Stimulated activated CD4-positive, alpha-beta T cell treated with anti-CD3 and anti-CD28 coated beads, Interleukin-1b, Interleukin-23, amount 100 ng/mL, for 24 hours (primary cell): ENCODE measurements around the gene C8A.

Experiments
- DNase-seq, 4 experiments: peaks; one replicate each; pipeline ENCODE4 v3.0.0-alpha.2; 2020; ENCODE audit warnings: low read depth in 4 of 4, low spot score in 1 of 4

The C8A gene

DNA sequence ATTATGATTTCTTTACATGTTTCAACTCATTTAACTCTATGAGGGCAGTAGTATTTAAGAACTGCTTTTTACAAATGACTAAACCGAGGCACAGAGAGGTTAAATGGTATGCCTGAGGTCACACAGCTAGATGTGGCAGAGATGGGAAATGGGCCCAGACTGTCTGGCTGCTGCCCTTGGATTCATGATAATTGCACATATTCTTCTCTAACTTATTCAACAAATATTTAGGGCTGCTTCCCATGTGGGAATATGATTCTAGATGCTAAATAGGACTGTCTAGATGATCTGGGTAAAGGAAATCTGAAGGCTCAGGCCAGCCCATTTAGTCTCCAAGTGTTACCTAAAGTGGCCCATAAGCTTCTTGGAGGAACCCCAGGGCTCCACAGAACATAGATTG lies 26.2 kb downstream of the C8A start:
- DNase-seq: no peak

DNA sequence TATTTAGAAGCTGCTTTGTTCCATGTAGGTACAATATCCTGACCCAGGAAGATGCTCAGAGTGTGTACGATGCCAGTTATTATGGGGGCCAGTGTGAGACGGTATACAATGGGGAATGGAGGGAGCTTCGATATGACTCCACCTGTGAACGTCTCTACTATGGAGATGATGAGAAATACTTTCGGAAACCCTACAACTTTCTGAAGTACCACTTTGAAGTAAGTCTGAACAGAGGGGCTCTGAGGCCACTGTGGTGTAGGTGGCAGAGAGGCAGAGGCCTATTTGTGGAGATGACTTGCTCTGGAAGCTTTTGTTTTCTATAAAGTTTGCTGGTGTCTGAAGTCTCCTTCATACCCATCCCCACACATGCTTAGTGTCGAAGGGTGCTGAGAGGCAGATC lies 26.8 kb downstream of the C8A start:
- no peak for DNase-seq

DNA sequence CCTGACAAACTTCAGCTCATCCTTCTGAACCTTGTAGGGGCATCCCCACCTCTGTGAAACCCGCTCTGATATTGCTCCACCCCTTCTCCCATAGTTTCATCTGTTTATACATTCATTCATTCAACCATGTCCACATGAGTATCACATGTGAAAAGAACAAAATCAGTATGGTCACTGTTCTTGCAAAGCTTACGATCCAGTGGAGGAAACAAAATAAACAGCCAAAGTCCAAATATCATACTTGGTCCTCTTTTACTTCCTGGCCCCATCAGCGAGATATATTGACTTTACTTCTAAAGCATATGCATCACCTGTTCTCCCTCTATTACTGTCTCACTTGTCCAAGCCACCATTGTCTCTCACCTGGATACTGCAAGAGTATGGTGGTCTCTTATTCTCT lies 35.6 kb downstream of the C8A start:
- no peak for DNase-seq

DNA sequence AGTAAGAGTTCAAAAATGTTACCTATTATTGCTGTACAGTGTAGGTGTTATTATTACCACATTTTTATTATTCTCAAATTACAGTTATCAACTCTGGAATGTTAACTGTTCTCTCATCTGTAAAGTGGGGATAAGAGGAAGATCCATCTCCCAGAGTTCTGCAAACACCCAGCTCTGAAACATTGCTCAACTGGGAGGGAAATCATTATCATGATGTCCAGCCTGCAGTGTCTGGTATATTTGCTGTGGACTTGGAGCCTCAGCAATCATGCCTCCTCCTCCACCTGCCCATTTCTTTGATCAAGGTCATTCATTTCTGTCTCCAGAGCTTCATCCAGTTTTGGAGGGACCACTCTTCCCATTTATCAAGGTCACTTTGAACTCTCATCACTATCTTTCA lies 39.4 kb downstream of the C8A start:
- no peak for DNase-seq

DNA sequence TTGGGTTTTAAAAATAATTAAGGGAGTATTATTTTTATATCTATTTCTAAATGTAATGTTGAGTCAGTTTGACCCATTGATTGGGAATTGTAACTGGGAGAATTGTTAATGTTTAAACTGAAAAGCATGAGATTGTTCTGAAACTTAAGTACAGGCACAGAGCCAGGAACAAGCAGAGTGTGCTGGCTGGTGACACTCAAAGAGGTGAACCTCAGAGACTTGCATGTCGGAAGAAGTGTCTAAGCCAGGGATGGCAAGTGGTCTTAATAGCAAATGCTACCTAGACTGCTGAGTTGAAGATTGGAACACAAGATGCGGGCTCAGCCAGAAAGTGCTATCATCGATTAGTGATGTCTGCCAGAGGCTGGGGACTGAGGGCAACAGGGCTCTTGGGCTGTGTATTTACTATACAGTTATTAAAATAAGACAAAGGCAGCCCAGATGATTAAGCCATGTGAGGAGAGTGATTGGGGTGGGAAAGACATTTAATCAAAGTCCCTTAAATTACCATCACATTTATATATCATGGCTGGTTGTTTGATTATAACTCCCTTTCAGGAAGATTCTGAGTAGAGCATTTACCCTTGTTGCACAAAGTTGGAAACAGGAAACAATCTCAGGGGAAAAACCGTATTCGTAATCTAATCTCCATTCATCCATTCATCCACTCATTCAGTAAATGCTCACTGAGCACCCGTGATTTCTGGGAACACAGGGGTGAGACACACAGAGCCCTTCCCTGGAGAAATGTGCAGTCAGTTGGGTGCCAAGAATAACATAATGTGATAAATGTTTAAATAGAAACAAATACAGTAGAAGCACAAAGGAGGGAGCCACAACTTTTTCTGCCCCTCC lies 42.8 kb downstream of the C8A start:
- DNase-seq: no peak

GRCh38 chr1:56898005-56898373 lies 43.4 kb downstream of the C8A start:
- no peak for DNase-seq

GRCh38 chr1:56898879-56899278 lies 44.3 kb downstream of the C8A start:
- no peak for DNase-seq

DNA sequence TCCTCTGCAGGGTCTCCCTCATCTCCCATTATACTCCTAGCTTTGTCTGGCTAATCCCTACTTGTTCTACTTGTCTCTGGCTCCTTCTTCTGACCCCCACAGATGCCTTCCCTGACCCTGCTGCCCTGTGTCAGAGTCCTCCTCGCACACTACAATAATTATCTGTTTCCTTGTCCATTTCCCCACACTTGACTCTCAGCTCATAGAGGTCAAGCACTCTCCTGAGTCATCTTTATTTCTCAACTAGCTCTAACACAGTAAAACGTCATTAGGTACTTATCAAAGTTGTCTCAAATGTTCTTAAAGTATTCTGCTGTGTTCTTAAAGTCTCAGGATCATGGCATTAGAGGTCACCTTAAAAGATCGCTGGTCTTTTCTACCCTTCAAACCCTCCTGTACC lies 47.1 kb downstream of the C8A start:
- DNase-seq: no peak

- DNase-seq: no peak
These were observed 49.2 kb downstream of the C8A start for GRCh38 chr1:56903778-56904177.

GRCh38 chr1:56904663-56905397 lies 50.2 kb downstream of the C8A start:
- DNase-seq: no peak

DNA sequence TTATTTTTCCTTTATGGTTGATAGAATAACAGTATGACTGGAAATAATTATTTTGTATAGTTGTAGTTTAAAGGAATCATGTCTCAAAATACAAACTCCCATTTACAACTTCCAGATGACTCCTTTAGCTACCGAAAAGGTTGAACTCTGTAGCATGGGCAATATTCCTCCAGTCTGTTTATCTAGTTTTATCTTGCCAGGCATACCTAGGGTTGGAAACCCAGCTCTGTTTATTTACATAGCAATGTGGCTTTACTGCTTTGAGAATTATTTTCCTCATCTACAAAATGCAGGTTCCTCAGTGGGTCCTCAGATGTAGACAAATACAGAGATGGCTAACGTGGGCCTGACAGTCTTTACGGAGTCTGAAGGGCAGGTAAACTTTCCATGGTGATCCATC lies 51.1 kb downstream of the C8A start:
- DNase-seq: no peak

- no peak for DNase-seq
These were observed 54.1 kb downstream of the C8A start for GRCh38 chr1:56908619-56909221.

GRCh38 chr1:56910441-56910985 lies 55.9 kb downstream of the C8A start:
- no peak for DNase-seq

DNA sequence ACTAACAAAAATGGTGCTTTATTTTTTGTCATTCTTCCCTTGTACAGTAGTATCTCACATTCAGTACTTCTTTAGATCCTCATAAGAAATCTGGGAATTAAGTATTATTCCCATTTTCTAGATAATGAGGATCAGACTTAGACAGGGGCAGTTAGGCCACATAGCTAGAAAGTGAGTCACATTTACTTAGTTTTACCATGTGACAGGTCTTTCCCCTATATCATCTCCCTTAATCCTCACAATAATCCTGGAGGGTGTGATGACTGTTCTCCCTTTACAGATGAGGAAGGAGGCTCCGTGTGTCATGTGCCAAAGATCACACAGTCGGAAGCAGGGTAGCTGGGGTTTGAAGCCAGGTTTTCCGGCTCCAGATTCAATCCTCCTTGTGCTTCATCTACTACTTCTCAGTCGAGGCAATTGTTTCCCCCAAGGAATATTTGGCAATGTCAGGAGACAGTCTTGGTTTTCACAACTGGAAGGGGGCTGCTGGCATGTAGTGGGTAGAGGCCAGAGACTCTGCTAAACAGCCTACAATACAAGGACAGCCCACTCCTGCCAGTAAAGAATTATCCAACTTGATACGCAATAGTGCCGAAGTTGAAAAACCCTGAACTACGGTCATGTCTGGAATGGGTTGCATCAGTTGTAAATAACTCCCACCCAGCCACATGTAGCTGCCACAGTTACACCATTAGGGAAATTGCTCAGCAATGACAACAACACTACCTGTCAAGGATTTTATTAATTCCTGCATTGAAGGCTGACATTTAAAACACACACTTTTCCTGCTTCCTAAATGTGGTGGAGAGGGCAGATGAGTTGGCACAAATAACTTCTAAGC lies 56.7 kb downstream of the C8A start:
- no peak for DNase-seq

GRCh38 chr1:56912325-56912724 lies 57.7 kb downstream of the C8A start:
- no peak for DNase-seq

- DNase-seq: no peak
These were observed 61.4 kb downstream of the C8A start for GRCh38 chr1:56915960-56916359.

GRCh38 chr1:56916630-56917029 lies 62.0 kb downstream of the C8A start:
- DNase-seq: no peak

GRCh38 chr1:56917356-56917755 lies 62.8 kb downstream of the C8A start:
- no peak for DNase-seq

- DNase-seq: no peak
These were observed 66.0 kb downstream of the C8A start for GRCh38 chr1:56920591-56921001.

- DNase-seq: no peak
These were observed 66.9 kb downstream of the C8A start for GRCh38 chr1:56921479-56921878.

GRCh38 chr1:56922070-56922469 lies 67.5 kb downstream of the C8A start:
- no peak for DNase-seq
